Measurements from ENCODE around the gene PAEP. TPM values are rescaled to one million over a fixed set of nuclear protein-coding genes. Genes with fewer than 3 reads are reported as not detected.
"Not testable (repeated sequence)": the region's sequence is repeated elsewhere in the genome, so short reads cannot be mapped to it uniquely, and the experiment has no call there.

The PAEP gene
- total RNA-seq: not detected

- peak; percentile 38 for DNase-seq (ENCODE audit: low spot score)
These were observed at the start of gene PAEP for GRCh38 chr9:135561391-135562234. Gene PAEP, plus strand, starts transcription at chr9:135561756.

- DNase-seq (ENCODE audit: low spot score): peak; percentile 1
These were observed 49.3 kb upstream of the PAEP start for GRCh38 chr9:135512241-135512603.

- peak; percentile 25 for DNase-seq (ENCODE audit: low spot score)
These were observed 48.7 kb upstream of the PAEP start for GRCh38 chr9:135512904-135513303.

GRCh38 chr9:135513351-135513846, 48.2 kb upstream of the PAEP start:
- peak; percentile 12 for DNase-seq (ENCODE audit: low spot score)

- DNase-seq (ENCODE audit: low spot score): not testable (repeated sequence)
These were observed 47.6 kb upstream of the PAEP start for GRCh38 chr9:135513906-135514305.

GRCh38 chr9:135514342-135515082, 47.0 kb upstream of the PAEP start:
- DNase-seq (ENCODE audit: low spot score): no peak

GRCh38 chr9:135515083-135515951, 46.2 kb upstream of the PAEP start:
- no peak for DNase-seq (ENCODE audit: low spot score)

GRCh38 chr9:135516132-135516860, 45.3 kb upstream of the PAEP start:
- peak; percentile 27 for DNase-seq (ENCODE audit: low spot score)

- peak; percentile 25 for DNase-seq (ENCODE audit: low spot score)
These were observed 44.1 kb upstream of the PAEP start for GRCh38 chr9:135517407-135517822.

GRCh38 chr9:135519179-135519971, 42.2 kb upstream of the PAEP start:
- peak; percentile 7 for DNase-seq (ENCODE audit: low spot score)

GRCh38 chr9:135520916-135521607, 40.5 kb upstream of the PAEP start, which contains the start of gene LCN1:
Gene LCN1, plus strand, starts transcription at chr9:135521440. Its CDS starts 58 bp downstream, at chr9:135521498.
- DNase-seq (ENCODE audit: low spot score): peak; percentile 29

- DNase-seq (ENCODE audit: low spot score): peak; percentile 12
These were observed 39.9 kb upstream of the PAEP start for GRCh38 chr9:135521608-135522095.

- peak; percentile 33 for DNase-seq (ENCODE audit: low spot score)
These were observed 39.2 kb upstream of the PAEP start for GRCh38 chr9:135522137-135522877.

- peak; percentile 37 for DNase-seq (ENCODE audit: low spot score)
These were observed 38.6 kb upstream of the PAEP start for GRCh38 chr9:135522931-135523330.

- peak; percentile 28 for DNase-seq (ENCODE audit: low spot score)
These were observed 37.9 kb upstream of the PAEP start for GRCh38 chr9:135523521-135524129.

GRCh38 chr9:135524130-135524861, 37.3 kb upstream of the PAEP start:
- DNase-seq (ENCODE audit: low spot score): peak; percentile 34

All from ureter (tissue), 1 donor.